SK-N-SH (cell line): ENCODE results near the gene GGTLC1. TPM values are rescaled to one million over a fixed set of nuclear protein-coding genes. Genes with fewer than 3 reads are reported as not detected.

Experiments used
- CTCF ChIA-PET: fragments of 300-600, 350-600 bp; formaldehyde crosslinking; extraction: SDS; loops from one replicate; lab custom pipeline; 2021; lab: Yijun Ruan, JAX
- POLR2A ChIA-PET: fragments of 350-600 bp; sonication (Branson Sonifier 250); formaldehyde crosslinking; extraction: SDS; loops from one replicate; lab custom pipeline; 2020; ENCODE audit warnings: antibody characterized with exemption, inconsistent platforms; lab: Yijun Ruan, JAX
- DNase-seq: peaks from one replicate; pipeline ENCODE4 v3.0.0; 2012
- H2AFZ ChIP-seq: fragments of 200-600 bp; sonication (generic); 2 replicates; pipeline ENCODE4 v1.8.1; 2016; ENCODE audit warnings: antibody characterized with exemption, mild to moderate bottlenecking, low read depth
- H3F3A ChIP-seq: fragments of 200-600 bp; sonication (generic); replicated peaks from 2 replicates; pipeline ENCODE3; 2016; ENCODE audit warnings: antibody characterized with exemption, mild to moderate bottlenecking; ENCODE audit not compliant: insufficient read depth
- H3K27ac ChIP-seq, 2 experiments: fragments of 200-500 bp in 1 of 2; fragments of 200-600 bp in 1 of 2; sonication (Bioruptor generic) in 1 of 2; sonication (generic), shearing (Covaris generic) in 1 of 2; 2 replicates each; pipeline versions ENCODE4 v1.5.1 to v1.6.1; 2014 to 2016; ENCODE audit warnings: low read depth in 2 of 2, inconsistent platforms in 1 of 2, low read length in 1 of 2, mild to moderate bottlenecking in 1 of 2, mixed read lengths in 1 of 2
- H3K27me3 ChIP-seq: fragments of 200-600 bp; sonication (generic), shearing (Covaris generic); 2 replicates; pipeline ENCODE4 v1.6.1; 2016; ENCODE audit warnings: mixed run types; ENCODE audit not compliant: insufficient read depth
- H3K36me3 ChIP-seq, 2 experiments: fragments of 200-500 bp in 1 of 2; fragments of 200-600 bp in 1 of 2; sonication (Bioruptor generic) in 1 of 2; sonication (generic) in 1 of 2; replicated peaks in 1 of 2; 2 replicates each; pipeline versions ENCODE3 to v1.5.1; 2014 to 2016; ENCODE audit warnings: low read length in 1 of 2, mild to moderate bottlenecking in 1 of 2; ENCODE audit not compliant: insufficient read depth in 2 of 2, control insufficient read depth in 1 of 2
- H3K4me1 ChIP-seq, 2 experiments: fragments of 200-500 bp in 1 of 2; fragments of 200-600 bp in 1 of 2; sonication (Bioruptor generic) in 1 of 2; sonication (generic), shearing (Covaris generic) in 1 of 2; 2 replicates each; pipeline versions ENCODE4 v1.5.1 to v1.6.1; 2014 to 2016; ENCODE audit warnings: low read depth in 1 of 2, low read length in 1 of 2, mixed run types in 1 of 2; ENCODE audit not compliant: insufficient read depth in 2 of 2, control insufficient read depth in 1 of 2
- H3K4me2 ChIP-seq: fragments of 200-600 bp; sonication (generic), shearing (Covaris generic); 2 replicates; pipeline ENCODE4 v1.6.1; 2017; ENCODE audit warnings: mixed run types
- H3K4me3 ChIP-seq, 2 experiments: fragments of 200-500 bp in 1 of 2; fragments of 200-600 bp in 1 of 2; sonication (Bioruptor generic) in 1 of 2; sonication (generic), shearing (Covaris generic) in 1 of 2; 2 replicates each; pipeline versions ENCODE4 v1.5.1 to v1.8.1; 2014 to 2016; ENCODE audit warnings: low read depth in 2 of 2, inconsistent platforms in 1 of 2, low read length in 1 of 2, mild to moderate bottlenecking in 1 of 2, mixed read lengths in 1 of 2, moderate library complexity in 1 of 2
- H3K79me2 ChIP-seq: fragments of 200-600 bp; sonication (generic); 2 replicates; pipeline ENCODE4 v1.8.1; 2017; ENCODE audit warnings: mild to moderate bottlenecking; ENCODE audit not compliant: insufficient read depth
- H3K9ac ChIP-seq: fragments of 200-600 bp; sonication (generic); 2 replicates; pipeline ENCODE4 v1.6.1; 2017; ENCODE audit warnings: mixed run types
- H3K9me2 ChIP-seq: fragments of 200-600 bp; sonication (generic); 2 replicates; pipeline ENCODE4 v1.6.1; 2017; ENCODE audit warnings: mixed run types
- H3K9me3 ChIP-seq: fragments of 200-600 bp; sonication (generic); 2 replicates; pipeline ENCODE4 v1.6.1; 2017; ENCODE audit warnings: mixed run types, mild to moderate bottlenecking, moderate library complexity
- H4K20me1 ChIP-seq: fragments of 200-600 bp; sonication (generic); 2 replicates; pipeline ENCODE4 v1.6.1; 2017; ENCODE audit warnings: mild to moderate bottlenecking, mixed run types; ENCODE audit not compliant: insufficient read depth
- CHD2 ChIP-seq: fragments of 150-350 bp; IDR thresholded peaks from 2 replicates; pipeline ENCODE4 v1.6.1; 2018; ENCODE audit warnings: low read length; ENCODE audit not compliant: partially characterized antibody
- ELF1 ChIP-seq: IDR thresholded peaks from 2 replicates; pipeline ENCODE4 v1.4.0; 2012
- FOXJ3 ChIP-seq: sonication (generic); formaldehyde crosslinking; IDR thresholded peaks from 2 replicates; pipeline ENCODE4 v1.5.1; 2020; ENCODE audit warnings: mild to moderate bottlenecking, missing genetic modification reagents
- FOXM1 ChIP-seq: IDR thresholded peaks from 2 replicates; pipeline ENCODE4 v1.4.0; 2012; ENCODE audit warnings: low read depth, mild to moderate bottlenecking
- GABPA ChIP-seq: IDR thresholded peaks from 2 replicates; pipeline ENCODE4 v1.4.0; 2012; ENCODE audit warnings: low read depth, mild to moderate bottlenecking
- GATA2 ChIP-seq: sonication (generic); formaldehyde crosslinking; IDR thresholded peaks from 2 replicates; pipeline ENCODE4 v1.5.0; 2020; ENCODE audit warnings: mild to moderate bottlenecking, missing genetic modification reagents
- JUND ChIP-seq: IDR thresholded peaks from 2 replicates; pipeline ENCODE4 v1.4.0; 2012
- MAX ChIP-seq: IDR thresholded peaks from 2 replicates; pipeline ENCODE4 v1.4.0; 2012; ENCODE audit warnings: low read depth
- MEF2A ChIP-seq: IDR thresholded peaks from 2 replicates; pipeline ENCODE4 v1.4.0; 2012; ENCODE audit warnings: low read depth, borderline replicate concordance
- MXI1 ChIP-seq: IDR thresholded peaks from 2 replicates; pipeline ENCODE4 v1.6.1; 2012; ENCODE audit warnings: mild to moderate bottlenecking, low read depth, low read length, improper control_type of control experiment
- NRF1 ChIP-seq: IDR thresholded peaks from 2 replicates; pipeline ENCODE4 v1.6.1; 2012; ENCODE audit warnings: low read depth, mild to moderate bottlenecking, low read length
- RCOR1 ChIP-seq: fragments of 150-350 bp; IDR thresholded peaks from 2 replicates; pipeline ENCODE4 v1.6.1; 2017; ENCODE audit warnings: antibody characterized with exemption, low read length
- RFX5 ChIP-seq: IDR thresholded peaks from 2 replicates; pipeline ENCODE4 v1.6.1; 2012; ENCODE audit warnings: mild to moderate bottlenecking, improper control_type of control experiment, low read length
- RXRA ChIP-seq: IDR thresholded peaks from 2 replicates; pipeline ENCODE4 v1.4.0; 2012; ENCODE audit warnings: low read depth, mild to moderate bottlenecking, borderline replicate concordance
- SIN3A ChIP-seq: IDR thresholded peaks from 2 replicates; pipeline ENCODE4 v1.6.1; 2012; ENCODE audit warnings: low read depth, mild to moderate bottlenecking, low read length, moderate library complexity, borderline replicate concordance
- TAF1 ChIP-seq: IDR thresholded peaks from 2 replicates; pipeline ENCODE4 v1.6.1; 2012; ENCODE audit warnings: low read depth, mild to moderate bottlenecking, low read length, moderate library complexity, borderline replicate concordance
- TEAD4 ChIP-seq: IDR thresholded peaks from 2 replicates; pipeline ENCODE4 v1.4.0; 2012; ENCODE audit warnings: mild to moderate bottlenecking, borderline replicate concordance; ENCODE audit not compliant: insufficient read depth
- USF1 ChIP-seq: IDR thresholded peaks from 2 replicates; pipeline ENCODE4 v1.4.0; 2012; ENCODE audit warnings: low read depth, borderline replicate concordance
- YY1 ChIP-seq: IDR thresholded peaks from 2 replicates; pipeline ENCODE4 v1.4.0; 2012; ENCODE audit warnings: low read depth, mild to moderate bottlenecking
- ZBTB33 ChIP-seq: IDR thresholded peaks from 2 replicates; pipeline ENCODE4 v1.4.0; 2012; ENCODE audit warnings: low read depth, borderline replicate concordance
- WGBS: methylation state at CpG from one replicate; pipeline ENCODE4 v1.1.6; 2017; ENCODE audit warnings: low lambda C conversion rate; 5-methylcytosine and 5-hydroxymethylcytosine counted together
- polyA plus RNA-seq, 3 experiments: library from polyadenylated mRNA; depleted of rRNA; stranded (reverse); fragments of >200 nt; gene quantifications; 2 replicates each; pipeline ENCODE4 v1.2.3, GENCODE V29; 2012
- TF ChIP-seq, protein P1 (sequence below): fragments of 150-350 bp; IDR thresholded peaks from 2 replicates; pipeline ENCODE4 v1.6.1; 2017; ENCODE audit warnings: antibody characterized with exemption, low read length, low read depth, borderline replicate concordance
- TF ChIP-seq, protein P2 (sequence below): fragments of 150-350 bp; IDR thresholded peaks from 2 replicates; pipeline ENCODE4 v1.6.1; 2016; ENCODE audit warnings: mild to moderate bottlenecking, low read depth, low read length

The GGTLC1 gene
- polyA plus RNA-seq (2012; rRNA removed) = not detected in 2 replicates
- polyA plus RNA-seq (2012; cell fraction: cytosol; rRNA removed) = not detected in 2 replicates
- polyA plus RNA-seq (2012; cell fraction: nucleus; rRNA removed) = not detected in 2 replicates

DNA sequence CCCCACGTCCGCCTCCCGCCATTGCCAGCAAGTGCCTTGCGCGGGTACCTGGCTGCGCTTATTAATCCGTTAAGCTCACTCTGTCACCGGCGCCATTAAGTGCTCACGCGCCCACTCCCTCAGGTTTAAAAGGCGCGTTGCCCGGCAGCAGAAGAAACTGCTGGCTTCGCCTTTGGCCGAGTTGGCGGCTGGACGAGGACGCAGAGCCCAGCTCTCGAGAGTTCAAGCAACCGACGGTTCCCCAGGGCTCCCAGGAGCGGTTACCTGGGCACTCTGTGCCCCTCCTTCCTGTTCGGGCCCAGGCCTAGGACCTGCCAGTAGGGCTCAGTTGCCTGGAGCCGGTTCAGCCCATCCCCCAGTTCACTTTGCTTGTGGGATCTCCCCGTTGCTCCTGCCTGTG, at the start of gene GGTLC1:
GGTLC1 (minus strand) TSS at position 219 of the 400 bp plus-strand sequence. CDS start 2,168 bp downstream, outside the sequence.
- Histone ChIP-seq H3K9ac (no peak within 1 kb of the TSS), H3K79me2 (no peaks in the 10 kb centered on the region), H2AFZ (no peak within 1 kb of the TSS), H3F3A (no peaks in the 10 kb centered on the region), H3K9me3 (no peaks in the 10 kb centered on the region), H3K27ac (no peak within 1 kb of the TSS), H3K4me3 (no peak within 1 kb of the TSS), H3K27me3 (no peaks in the 10 kb centered on the region), H3K4me1 (no peaks in the 10 kb centered on the region), H3K36me3 (no peaks in the 10 kb centered on the region), H3K4me2 (no peak within 1 kb of the TSS), H4K20me1 (no peaks in the 10 kb centered on the region), H3K9me2 (no peaks in the 10 kb centered on the region)
- WGBS = 79% methylated on average over 19 of the region's 26 CpGs
- DNase-seq = no peak
- POLR2A ChIA-PET = no interaction called here
- TF ChIP-seq NRF1 (no peak), GABPA (no peak), ZBTB33 (no peak), MAX (no peak), ELF1 (no peak), FOXJ3 (CRISPR knock-in tag) (no peak), YY1 (no peak), CHD2 (no peak), SIN3A (no peak), GATA2 (no peak), RCOR1 (no peak), RXRA (no peak)
- TF ChIP-seq, protein P1, sequence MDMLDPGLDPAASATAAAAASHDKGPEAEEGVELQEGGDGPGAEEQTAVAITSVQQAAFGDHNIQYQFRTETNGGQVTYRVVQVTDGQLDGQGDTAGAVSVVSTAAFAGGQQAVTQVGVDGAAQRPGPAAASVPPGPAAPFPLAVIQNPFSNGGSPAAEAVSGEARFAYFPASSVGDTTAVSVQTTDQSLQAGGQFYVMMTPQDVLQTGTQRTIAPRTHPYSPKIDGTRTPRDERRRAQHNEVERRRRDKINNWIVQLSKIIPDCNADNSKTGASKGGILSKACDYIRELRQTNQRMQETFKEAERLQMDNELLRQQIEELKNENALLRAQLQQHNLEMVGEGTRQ = no peak
- TF ChIP-seq, protein P2, sequence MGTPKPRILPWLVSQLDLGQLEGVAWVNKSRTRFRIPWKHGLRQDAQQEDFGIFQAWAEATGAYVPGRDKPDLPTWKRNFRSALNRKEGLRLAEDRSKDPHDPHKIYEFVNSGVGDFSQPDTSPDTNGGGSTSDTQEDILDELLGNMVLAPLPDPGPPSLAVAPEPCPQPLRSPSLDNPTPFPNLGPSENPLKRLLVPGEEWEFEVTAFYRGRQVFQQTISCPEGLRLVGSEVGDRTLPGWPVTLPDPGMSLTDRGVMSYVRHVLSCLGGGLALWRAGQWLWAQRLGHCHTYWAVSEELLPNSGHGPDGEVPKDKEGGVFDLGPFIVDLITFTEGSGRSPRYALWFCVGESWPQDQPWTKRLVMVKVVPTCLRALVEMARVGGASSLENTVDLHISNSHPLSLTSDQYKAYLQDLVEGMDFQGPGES = no peak
- CTCF ChIA-PET = no interaction called here

DNA sequence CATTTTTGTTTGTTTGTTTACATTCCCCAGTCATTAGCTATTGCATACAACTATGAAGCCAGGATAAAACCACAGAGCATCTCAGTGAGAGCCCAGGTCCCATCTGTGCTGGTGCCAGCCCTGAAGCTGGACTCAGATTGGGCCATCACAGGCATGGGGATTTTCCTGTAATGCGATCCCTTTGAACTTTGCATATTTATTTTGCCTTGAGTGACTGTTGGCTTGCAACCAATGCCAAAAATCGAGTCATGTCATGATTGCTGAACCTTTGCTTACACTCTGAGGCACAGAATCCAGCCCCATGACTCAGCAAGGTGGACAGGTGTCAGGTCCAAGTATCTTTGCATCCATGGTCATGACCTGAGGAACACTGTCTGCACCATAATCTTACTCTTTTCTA, 46.2 kb upstream of the GGTLC1 start:
- POLR2A ChIA-PET = no interaction called here
- WGBS = 6% methylated on average over 2 of the region's 2 CpGs
- TF ChIP-seq ZBTB33 (no peak), CHD2 (no peak), FOXJ3 (CRISPR knock-in tag) (no peak), SIN3A (no peak), RFX5 (no peak), TEAD4 (no peak), RXRA (no peak), TAF1 (no peak), YY1 (no peak), FOXM1 (no peak), MEF2A (no peak), JUND (no peak), MXI1 (no peak), USF1 (no peak)

More for the DNA sequence above, 46.2 kb upstream of the GGTLC1 start:
- H3K4me3 ChIP-seq = no peak overlapping the region
- no peaks in the 10 kb centered on the region for H3K27me3 ChIP-seq
- no peaks in the 10 kb centered on the region for H3K79me2 ChIP-seq
- H3K4me2 ChIP-seq = no peak overlapping the region
- H3K9ac ChIP-seq = no peak overlapping the region
- H4K20me1 ChIP-seq = no peaks in the 10 kb centered on the region
- no peaks in the 10 kb centered on the region for H3F3A ChIP-seq
- H3K9me3 ChIP-seq = no peaks in the 10 kb centered on the region
- no peaks in the 10 kb centered on the region for H3K4me1 ChIP-seq
- H3K36me3 ChIP-seq = no peaks in the 10 kb centered on the region
- no peaks in the 10 kb centered on the region for H3K9me2 ChIP-seq
- CTCF ChIA-PET = no interaction called here
- no peak for DNase-seq
- H3K27ac ChIP-seq = no peak overlapping the region
- no peak overlapping the region for H2AFZ ChIP-seq
